GM18526 (cell line): Measurements from ENCODE around the gene MRPL43.

Experiments
- POLR2A ChIP-seq: IDR thresholded peaks from 3 replicates; pipeline ENCODE4 v1.6.1; 2011; ENCODE audit not compliant: insufficient read length; ENCODE audit errors: extremely low read depth

Gene MRPL43

DNA sequence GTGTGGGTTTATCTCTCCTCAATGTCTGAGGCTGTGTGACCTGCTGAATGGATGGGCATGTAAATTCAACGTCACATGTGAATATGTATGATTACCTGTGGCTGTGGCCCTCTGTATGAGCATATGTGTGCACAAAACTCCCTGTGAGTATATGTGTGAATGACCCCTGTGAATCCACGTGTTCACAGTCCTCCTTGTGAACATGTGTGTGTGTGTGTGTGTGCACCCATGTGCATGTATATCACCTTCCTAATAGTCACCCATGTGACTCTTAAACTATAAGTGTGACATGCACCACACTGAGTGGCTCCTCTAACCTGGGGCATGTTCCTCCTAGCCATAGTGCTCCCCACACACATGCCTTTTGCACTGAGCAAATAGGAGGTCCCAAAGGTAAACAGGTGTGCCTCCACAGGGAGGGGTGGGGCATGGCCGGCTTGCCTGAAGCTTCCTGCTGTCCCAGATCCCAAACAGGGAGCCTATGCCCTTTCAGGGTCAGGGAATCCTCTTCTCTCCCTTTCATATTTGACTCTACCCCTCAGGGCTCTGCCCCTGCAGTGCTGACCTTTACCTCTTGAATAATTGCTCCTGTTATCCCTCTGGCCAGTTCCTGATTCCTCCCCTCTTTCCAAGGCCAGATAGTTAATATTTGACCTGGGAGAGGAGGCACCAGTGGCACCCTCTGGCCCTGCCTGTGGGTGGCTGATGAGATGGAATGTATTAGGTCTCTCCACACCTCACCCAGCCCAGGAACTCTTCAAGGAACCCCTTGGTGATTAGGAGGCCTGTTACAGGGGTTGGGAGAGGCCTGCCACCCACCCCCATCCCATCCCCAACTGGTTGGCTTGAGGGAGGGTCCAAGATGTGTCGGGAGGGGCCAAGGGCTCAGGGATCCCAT lies 16.1 kb downstream of the MRPL43 start:
- no peak for TF ChIP-seq POLR2A

DNA sequence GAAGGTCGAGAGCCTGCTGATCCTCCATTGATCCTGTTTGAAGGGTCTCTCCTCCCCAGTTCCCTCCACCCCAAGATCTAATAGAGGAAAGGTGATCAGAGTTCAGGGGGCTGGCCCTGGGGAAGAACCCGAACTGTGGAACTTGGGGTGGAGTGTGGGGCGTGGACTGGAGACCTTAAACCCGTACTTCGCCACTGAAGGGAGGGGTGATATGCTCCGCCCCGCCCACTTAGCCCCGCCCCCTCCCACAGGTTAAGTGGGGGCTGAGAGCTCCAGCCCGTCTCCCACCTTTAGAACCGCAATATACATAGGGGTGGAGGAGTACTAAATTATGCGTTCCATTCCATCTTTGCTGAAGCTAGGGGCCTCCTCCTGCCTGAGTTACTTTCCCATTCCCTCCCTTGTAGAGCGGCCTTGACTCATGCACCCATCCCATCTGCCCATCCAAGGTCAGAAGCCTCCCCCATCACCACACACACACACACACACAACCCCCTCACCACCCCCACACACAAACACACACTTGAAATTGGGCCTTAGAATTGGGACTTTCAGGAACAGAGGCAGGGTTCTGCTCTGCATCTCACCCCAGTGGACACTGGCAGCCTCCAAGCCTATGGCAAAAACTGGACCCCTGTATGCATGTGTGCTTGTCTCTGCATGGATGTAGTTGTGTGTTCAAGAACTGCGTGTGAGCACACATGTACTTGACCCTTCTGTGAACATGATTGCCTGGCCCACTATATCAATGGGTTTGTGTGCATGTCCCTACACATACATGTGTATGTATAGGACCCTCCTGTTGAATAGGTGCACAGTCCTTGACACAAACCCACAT lies 17.0 kb downstream of the MRPL43 start:
- TF ChIP-seq POLR2A: no peak

DNA sequence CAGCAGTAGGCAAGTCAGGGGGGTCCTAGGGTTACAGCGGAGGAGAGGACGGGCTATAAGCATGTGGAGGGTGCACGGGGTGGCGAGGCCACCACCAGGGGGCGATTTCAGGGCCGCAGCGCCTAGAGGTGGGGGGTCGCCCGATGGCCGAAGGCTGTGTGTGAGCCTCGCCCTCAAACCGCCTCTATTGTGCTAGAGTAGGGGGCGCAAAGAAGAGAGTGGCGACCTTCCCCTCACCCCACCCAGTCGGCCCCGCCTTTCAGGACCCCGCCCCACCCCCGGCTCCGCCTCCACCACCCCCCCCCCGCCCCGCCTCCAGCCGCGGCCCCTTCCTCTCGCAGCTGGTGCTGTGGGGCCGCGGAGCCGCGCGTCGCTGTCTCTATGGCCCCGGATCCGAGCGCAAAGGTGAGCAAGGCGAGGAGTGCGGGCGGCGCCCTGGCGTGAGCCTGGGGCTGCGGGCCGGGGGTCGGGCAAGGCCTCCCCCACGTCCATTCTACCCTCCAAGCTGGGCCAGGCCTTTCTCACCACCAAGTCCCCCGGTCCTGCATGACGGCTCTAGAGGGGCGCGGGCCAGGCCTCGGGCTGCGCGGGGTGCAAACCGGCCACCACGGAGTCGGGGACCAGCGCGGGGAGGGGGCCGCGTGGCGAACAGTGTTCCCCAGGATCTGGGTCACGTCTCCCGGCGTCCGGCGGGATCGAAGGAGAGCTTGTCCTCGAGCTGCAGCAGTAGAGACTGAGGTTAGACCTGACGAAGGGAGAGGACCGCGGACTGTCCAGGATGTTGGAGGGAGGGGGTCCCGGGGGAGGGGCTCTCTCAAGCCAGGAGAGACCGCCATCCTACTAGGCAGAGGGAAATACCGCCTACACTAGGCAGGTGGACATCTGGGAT lies 17.9 kb downstream of the MRPL43 start, which contains the start of gene SEMA4G:
SEMA4G (plus strand) TSS at position 318 of the 889 bp plus-strand sequence. CDS start 3,409 bp downstream, outside the sequence.
- no peak for TF ChIP-seq POLR2A

DNA sequence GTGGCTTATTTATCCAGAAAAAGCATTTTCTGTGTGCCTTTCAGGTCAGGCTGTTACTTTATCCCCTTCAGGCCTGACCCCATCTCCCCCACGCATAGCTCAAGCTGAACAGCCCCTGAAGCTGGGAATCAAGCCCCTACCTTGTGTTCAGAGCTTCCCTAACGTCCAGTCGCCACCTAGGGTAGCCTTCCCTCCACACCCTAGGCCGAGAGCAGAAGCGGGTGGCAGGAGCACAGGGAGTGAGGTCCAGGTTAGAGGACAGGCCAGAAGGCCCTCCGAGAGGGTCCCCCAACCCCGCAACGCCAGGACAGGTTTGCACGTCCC lies 18.5 kb downstream of the MRPL43 start:
- no peak for TF ChIP-seq POLR2A

DNA sequence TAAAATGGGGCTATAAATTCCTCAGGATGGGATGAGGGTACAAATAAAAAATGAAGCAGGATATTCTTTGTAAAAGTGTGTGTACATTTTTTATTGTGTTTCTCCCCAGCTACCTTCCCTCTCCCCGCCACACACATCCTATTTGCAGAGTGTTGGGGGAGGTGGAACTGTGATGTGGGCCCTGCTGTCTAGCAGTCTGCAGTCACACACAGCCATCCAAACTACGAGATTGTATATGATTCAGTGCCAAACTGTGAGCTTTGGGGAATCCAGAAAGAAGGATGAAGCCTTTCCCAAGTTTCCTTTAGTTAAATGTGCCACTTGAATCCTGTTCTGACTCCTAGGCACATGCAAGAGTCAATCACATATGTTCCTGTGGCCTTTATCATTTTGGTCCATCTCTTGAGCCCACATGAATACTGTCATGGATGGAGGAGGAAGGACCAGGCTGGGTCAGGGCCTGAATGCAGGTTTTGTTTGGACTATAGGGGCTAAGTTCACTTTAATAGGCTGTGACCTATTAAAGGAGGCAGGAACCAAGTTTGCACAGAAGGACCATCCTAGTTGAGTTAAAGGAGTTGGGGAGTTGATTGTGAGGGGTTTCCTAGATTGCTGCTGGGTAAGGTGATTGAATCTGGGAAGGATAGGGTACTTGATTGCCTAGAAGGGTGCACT lies 19.1 kb downstream of the MRPL43 start:
- TF ChIP-seq POLR2A: no peak

- TF ChIP-seq POLR2A: no peak
These were observed 20.0 kb downstream of the MRPL43 start for GRCh38 chr10:100967332-100967731.

DNA sequence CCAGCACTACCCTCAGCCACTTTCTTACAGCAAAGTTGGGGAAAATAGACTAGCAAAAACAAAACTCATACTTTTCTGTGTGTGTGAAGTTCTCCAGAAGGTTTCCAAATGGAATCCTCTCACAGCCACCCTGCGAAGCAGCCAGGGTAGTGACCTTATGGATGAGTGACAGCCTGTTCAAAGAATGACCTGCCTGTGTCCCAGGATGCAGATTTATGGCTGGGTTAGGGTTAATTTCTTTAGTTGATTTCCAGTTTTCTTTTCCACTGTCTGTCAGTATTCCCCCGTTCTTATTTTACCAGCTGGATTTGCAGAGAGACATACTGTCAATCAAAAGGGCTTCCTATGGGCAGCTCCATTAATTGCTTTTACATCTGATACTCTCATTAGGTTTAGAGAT lies 20.4 kb downstream of the MRPL43 start:
- no peak for TF ChIP-seq POLR2A

DNA sequence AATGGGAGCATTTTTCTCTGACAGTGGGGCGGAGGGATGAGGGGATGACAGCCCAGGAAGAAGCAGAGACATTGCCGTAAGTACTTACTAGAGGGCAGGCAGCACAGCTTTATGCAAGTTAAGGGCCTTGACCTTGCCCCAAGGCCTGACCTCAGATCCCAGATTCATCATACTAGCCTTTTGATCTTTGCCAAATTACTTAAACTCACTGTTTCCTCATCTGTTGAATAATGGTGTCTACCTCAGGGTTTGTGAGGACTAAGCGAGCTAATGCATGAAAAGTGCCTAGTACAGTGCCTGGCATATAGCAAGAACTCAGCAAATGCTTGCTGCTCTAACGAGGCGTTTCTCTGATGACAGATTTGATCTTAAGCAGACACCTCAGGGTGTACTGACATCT lies 21.5 kb downstream of the MRPL43 start:
- TF ChIP-seq POLR2A: no peak

GRCh38 chr10:100963826-100964225 lies 23.5 kb downstream of the MRPL43 start:
- no peak for TF ChIP-seq POLR2A

DNA sequence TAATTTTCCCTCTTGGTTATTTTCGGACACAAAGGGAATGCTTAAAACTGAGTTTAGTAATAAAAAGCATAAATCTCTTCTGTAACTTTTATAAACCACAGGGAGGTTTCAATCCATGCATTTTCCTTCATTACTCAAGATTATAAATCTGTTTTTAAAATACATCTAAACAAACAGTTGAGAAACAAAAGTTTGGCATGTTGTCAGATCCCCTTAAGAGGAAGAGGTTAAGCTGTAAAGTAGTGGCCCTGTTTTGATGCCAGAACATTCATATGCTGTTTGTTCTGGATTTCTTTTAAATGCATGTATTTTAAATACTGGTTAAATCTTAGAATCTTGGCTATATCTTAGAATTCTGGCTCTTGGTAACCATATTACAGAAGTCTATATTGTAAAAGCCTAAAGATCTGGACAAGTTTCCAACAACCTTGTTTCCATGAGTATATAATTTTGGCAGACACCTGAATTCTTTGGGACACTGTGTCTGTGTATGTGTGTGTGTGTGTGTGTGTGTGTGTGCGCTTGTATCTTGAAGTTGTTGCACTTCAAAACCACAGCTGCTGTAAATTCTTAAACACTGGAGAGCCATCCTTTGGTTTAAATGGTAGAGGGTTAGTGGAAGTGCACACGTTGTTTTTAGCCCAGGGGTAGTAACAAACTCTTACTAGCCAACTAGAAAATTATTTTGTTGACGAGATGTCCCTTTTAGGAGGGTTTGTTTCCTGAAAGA lies 24.8 kb downstream of the MRPL43 start:
- TF ChIP-seq POLR2A: no peak

GRCh38 chr10:100960251-100960650 lies 27.0 kb downstream of the MRPL43 start:
- no peak for TF ChIP-seq POLR2A

GRCh38 chr10:100948916-100949315 lies 38.4 kb downstream of the MRPL43 start:
- TF ChIP-seq POLR2A: no peak

- no peak for TF ChIP-seq POLR2A
These were observed 41.5 kb downstream of the MRPL43 start for GRCh38 chr10:100945754-100946153.

GRCh38 chr10:100943508-100943907 lies 43.8 kb downstream of the MRPL43 start:
- TF ChIP-seq POLR2A: no peak
